ENCODE data around the gene CLEC4G.

DNA sequence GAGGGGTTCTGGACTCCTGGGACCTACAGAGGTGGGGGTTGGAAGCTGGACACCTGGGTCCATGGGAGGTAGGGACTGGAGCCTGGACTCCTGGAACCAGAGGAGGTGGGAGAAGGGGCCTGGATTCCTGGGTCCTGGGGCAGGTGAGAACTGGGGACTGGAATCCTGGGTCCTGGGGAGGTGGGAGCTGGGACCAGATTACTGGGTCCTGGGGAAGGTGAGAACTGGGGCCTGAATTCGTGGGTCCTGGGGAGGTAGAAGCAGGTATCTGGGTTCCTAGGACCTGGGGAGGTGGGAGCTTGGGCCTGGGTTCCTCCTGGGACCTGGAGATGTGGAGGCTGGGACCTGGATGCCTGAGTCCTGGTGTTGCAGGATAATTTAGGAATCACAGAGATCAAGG lies 31.8 kb upstream of the CLEC4G start:
- no peak for TF ChIP-seq GATA2 (IDR thresholded peaks at IDR 0.05; ENCODE audit: low read depth, low read length)
- no peak for TF ChIP-seq GATA3 (IDR thresholded peaks at IDR 0.05; ENCODE audit: low read depth, low read length)
